Uterus (tissue), 2 donors: Measurements from ENCODE around the gene NDUFB6.

Experiments
- POLR2A ChIP-seq, 2 donors: fragments of 450-650 bp; IDR thresholded peaks; one replicate each; pipeline ENCODE4 v1.6.1; 2016; ENCODE audit warnings: antibody characterized with exemption in 2 of 2, mild to moderate bottlenecking in 1 of 2, moderate library complexity in 1 of 2
- TF ChIP-seq, protein P1 (sequence below), 4 experiments: fragments of 200-600 bp in 2 of 4; fragments of 450-650 bp in 2 of 4; sonication (generic) in 2 of 4; IDR thresholded peaks; one replicate each; pipeline ENCODE4 v1.5.1; 2016 to 2019; ENCODE audit warnings: antibody characterized with exemption in 4 of 4, mild to moderate bottlenecking in 2 of 4, moderate library complexity in 1 of 4

DNA sequence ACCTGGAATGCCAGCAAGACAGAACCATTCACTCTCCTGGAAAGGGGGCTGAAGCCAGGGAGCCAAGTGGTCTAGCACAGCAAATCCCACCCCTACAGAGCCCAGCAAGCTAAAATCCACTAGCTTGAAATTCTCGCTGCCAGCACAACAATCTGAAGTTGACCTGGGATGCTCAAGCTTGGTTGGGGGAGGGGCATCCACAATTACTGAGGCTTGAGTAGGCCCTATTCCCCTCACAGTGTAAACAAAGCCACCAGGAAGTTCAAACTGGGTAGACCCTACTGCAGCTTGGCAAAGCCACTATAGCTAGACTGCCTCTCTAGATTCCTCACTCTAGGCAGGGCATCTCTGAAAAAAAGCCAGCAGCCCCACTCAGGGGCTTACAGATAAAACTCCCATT is 64.2 kb downstream of the NDUFB6 start:
- TF ChIP-seq, protein P1, sequence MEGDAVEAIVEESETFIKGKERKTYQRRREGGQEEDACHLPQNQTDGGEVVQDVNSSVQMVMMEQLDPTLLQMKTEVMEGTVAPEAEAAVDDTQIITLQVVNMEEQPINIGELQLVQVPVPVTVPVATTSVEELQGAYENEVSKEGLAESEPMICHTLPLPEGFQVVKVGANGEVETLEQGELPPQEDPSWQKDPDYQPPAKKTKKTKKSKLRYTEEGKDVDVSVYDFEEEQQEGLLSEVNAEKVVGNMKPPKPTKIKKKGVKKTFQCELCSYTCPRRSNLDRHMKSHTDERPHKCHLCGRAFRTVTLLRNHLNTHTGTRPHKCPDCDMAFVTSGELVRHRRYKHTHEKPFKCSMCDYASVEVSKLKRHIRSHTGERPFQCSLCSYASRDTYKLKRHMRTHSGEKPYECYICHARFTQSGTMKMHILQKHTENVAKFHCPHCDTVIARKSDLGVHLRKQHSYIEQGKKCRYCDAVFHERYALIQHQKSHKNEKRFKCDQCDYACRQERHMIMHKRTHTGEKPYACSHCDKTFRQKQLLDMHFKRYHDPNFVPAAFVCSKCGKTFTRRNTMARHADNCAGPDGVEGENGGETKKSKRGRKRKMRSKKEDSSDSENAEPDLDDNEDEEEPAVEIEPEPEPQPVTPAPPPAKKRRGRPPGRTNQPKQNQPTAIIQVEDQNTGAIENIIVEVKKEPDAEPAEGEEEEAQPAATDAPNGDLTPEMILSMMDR (IDR thresholded peaks at IDR 0.05) = no peak
- no peak for TF ChIP-seq POLR2A (IDR thresholded peaks at IDR 0.05)
